ENCODE measurements around the gene ZC3HAV1.

DNA sequence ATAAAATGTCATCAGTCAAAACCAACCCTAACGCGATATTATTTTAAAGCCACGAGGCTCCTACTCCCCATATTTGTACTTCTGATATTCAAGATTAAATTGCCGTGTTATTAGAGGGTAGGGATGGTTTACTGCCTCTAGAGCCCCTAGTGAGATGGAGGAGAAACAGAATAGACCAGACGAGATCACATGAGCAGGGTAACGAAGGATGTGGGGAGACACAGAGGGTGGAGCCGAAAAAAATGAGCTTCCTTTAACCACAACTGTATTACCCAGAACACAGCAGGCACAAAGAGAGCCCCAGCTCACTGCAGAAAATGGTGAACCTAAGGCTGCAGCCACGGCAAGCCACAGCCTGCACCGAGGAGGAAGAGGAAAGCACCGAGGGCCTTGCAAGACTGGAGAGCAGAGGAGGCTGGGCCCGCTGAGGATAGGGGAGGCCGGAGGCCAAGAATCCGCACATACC, 14.3 kb downstream of the ZC3HAV1 start:
- TF ChIP-seq POLR2AphosphoS5 (IDR thresholded peaks at IDR 0.05; ENCODE audit: low read depth, low read length) (no peak), SIN3A (IDR thresholded peaks at IDR 0.05; ENCODE audit: borderline replicate concordance, low read depth, low read length) (no peak), EZH2phosphoT487 (IDR thresholded peaks at IDR 0.05; ENCODE audit: borderline replicate concordance, low read depth) (no peak), TAF1 (IDR thresholded peaks at IDR 0.05; ENCODE audit: borderline replicate concordance, low read depth, low read length) (no peak), RFX5 (IDR thresholded peaks at IDR 0.05; ENCODE audit: low read length) (no peak), PBX3 (IDR thresholded peaks at IDR 0.05) (no peak), RCOR1 (IDR thresholded peaks at IDR 0.05; ENCODE audit: low read length) (no peak), TEAD4 (IDR thresholded peaks at IDR 0.05; ENCODE audit: borderline replicate concordance, insufficient read depth) (no peak), MXI1 (IDR thresholded peaks at IDR 0.05; ENCODE audit: low read depth, low read length) (no peak), MEF2A (IDR thresholded peaks at IDR 0.05; ENCODE audit: borderline replicate concordance, low read depth) (no peak), TCF12 (IDR thresholded peaks at IDR 0.05) (no peak)
- TF ChIP-seq, protein P1, sequence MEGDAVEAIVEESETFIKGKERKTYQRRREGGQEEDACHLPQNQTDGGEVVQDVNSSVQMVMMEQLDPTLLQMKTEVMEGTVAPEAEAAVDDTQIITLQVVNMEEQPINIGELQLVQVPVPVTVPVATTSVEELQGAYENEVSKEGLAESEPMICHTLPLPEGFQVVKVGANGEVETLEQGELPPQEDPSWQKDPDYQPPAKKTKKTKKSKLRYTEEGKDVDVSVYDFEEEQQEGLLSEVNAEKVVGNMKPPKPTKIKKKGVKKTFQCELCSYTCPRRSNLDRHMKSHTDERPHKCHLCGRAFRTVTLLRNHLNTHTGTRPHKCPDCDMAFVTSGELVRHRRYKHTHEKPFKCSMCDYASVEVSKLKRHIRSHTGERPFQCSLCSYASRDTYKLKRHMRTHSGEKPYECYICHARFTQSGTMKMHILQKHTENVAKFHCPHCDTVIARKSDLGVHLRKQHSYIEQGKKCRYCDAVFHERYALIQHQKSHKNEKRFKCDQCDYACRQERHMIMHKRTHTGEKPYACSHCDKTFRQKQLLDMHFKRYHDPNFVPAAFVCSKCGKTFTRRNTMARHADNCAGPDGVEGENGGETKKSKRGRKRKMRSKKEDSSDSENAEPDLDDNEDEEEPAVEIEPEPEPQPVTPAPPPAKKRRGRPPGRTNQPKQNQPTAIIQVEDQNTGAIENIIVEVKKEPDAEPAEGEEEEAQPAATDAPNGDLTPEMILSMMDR (IDR thresholded peaks at IDR 0.05), result no peak
- TF ChIP-seq, protein P2, sequence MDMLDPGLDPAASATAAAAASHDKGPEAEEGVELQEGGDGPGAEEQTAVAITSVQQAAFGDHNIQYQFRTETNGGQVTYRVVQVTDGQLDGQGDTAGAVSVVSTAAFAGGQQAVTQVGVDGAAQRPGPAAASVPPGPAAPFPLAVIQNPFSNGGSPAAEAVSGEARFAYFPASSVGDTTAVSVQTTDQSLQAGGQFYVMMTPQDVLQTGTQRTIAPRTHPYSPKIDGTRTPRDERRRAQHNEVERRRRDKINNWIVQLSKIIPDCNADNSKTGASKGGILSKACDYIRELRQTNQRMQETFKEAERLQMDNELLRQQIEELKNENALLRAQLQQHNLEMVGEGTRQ (IDR thresholded peaks at IDR 0.05; ENCODE audit: borderline replicate concordance, low read depth, low read length), result no peak
- TF ChIP-seq, protein P3, sequence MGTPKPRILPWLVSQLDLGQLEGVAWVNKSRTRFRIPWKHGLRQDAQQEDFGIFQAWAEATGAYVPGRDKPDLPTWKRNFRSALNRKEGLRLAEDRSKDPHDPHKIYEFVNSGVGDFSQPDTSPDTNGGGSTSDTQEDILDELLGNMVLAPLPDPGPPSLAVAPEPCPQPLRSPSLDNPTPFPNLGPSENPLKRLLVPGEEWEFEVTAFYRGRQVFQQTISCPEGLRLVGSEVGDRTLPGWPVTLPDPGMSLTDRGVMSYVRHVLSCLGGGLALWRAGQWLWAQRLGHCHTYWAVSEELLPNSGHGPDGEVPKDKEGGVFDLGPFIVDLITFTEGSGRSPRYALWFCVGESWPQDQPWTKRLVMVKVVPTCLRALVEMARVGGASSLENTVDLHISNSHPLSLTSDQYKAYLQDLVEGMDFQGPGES (IDR thresholded peaks at IDR 0.05; ENCODE audit: low read depth, low read length), result no peak

All from SK-N-SH (cell line).